SK-N-SH (cell line): ENCODE measurements around the gene TSHR. TPM values are rescaled to one million over a fixed set of nuclear protein-coding genes. Genes with fewer than 3 reads are reported as not detected.

Source experiments
- CTCF ChIA-PET: fragments of 300-600, 350-600 bp; formaldehyde crosslinking; extraction: SDS; loops from one replicate; lab custom pipeline; 2021; lab: Yijun Ruan, JAX
- POLR2A ChIA-PET: fragments of 350-600 bp; sonication (Branson Sonifier 250); formaldehyde crosslinking; extraction: SDS; loops from one replicate; lab custom pipeline; 2020; ENCODE audit warnings: antibody characterized with exemption, inconsistent platforms; lab: Yijun Ruan, JAX
- DNase-seq: peaks from one replicate; pipeline ENCODE4 v3.0.0; 2012
- H2AFZ ChIP-seq: fragments of 200-600 bp; sonication (generic); 2 replicates; pipeline ENCODE4 v1.8.1; 2016; ENCODE audit warnings: antibody characterized with exemption, mild to moderate bottlenecking, low read depth
- H3F3A ChIP-seq: fragments of 200-600 bp; sonication (generic); replicated peaks from 2 replicates; pipeline ENCODE3; 2016; ENCODE audit warnings: antibody characterized with exemption, mild to moderate bottlenecking; ENCODE audit not compliant: insufficient read depth
- H3K27ac ChIP-seq, 2 experiments: fragments of 200-500 bp in 1 of 2; fragments of 200-600 bp in 1 of 2; sonication (Bioruptor generic) in 1 of 2; sonication (generic), shearing (Covaris generic) in 1 of 2; 2 replicates each; pipeline versions ENCODE4 v1.5.1 to v1.6.1; 2014 to 2016; ENCODE audit warnings: low read depth in 2 of 2, inconsistent platforms in 1 of 2, low read length in 1 of 2, mild to moderate bottlenecking in 1 of 2, mixed read lengths in 1 of 2
- H3K27me3 ChIP-seq: fragments of 200-600 bp; sonication (generic), shearing (Covaris generic); 2 replicates; pipeline ENCODE4 v1.6.1; 2016; ENCODE audit warnings: mixed run types; ENCODE audit not compliant: insufficient read depth
- H3K36me3 ChIP-seq, 2 experiments: fragments of 200-500 bp in 1 of 2; fragments of 200-600 bp in 1 of 2; sonication (Bioruptor generic) in 1 of 2; sonication (generic) in 1 of 2; replicated peaks in 1 of 2; 2 replicates each; pipeline versions ENCODE3 to v1.5.1; 2014 to 2016; ENCODE audit warnings: low read length in 1 of 2, mild to moderate bottlenecking in 1 of 2; ENCODE audit not compliant: insufficient read depth in 2 of 2, control insufficient read depth in 1 of 2
- H3K4me1 ChIP-seq, 2 experiments: fragments of 200-500 bp in 1 of 2; fragments of 200-600 bp in 1 of 2; sonication (Bioruptor generic) in 1 of 2; sonication (generic), shearing (Covaris generic) in 1 of 2; 2 replicates each; pipeline versions ENCODE4 v1.5.1 to v1.6.1; 2014 to 2016; ENCODE audit warnings: low read depth in 1 of 2, low read length in 1 of 2, mixed run types in 1 of 2; ENCODE audit not compliant: insufficient read depth in 2 of 2, control insufficient read depth in 1 of 2
- H3K4me2 ChIP-seq: fragments of 200-600 bp; sonication (generic), shearing (Covaris generic); 2 replicates; pipeline ENCODE4 v1.6.1; 2017; ENCODE audit warnings: mixed run types
- H3K4me3 ChIP-seq, 2 experiments: fragments of 200-500 bp in 1 of 2; fragments of 200-600 bp in 1 of 2; sonication (Bioruptor generic) in 1 of 2; sonication (generic), shearing (Covaris generic) in 1 of 2; 2 replicates each; pipeline versions ENCODE4 v1.5.1 to v1.8.1; 2014 to 2016; ENCODE audit warnings: low read depth in 2 of 2, inconsistent platforms in 1 of 2, low read length in 1 of 2, mild to moderate bottlenecking in 1 of 2, mixed read lengths in 1 of 2, moderate library complexity in 1 of 2
- H3K79me2 ChIP-seq: fragments of 200-600 bp; sonication (generic); 2 replicates; pipeline ENCODE4 v1.8.1; 2017; ENCODE audit warnings: mild to moderate bottlenecking; ENCODE audit not compliant: insufficient read depth
- H3K9ac ChIP-seq: fragments of 200-600 bp; sonication (generic); 2 replicates; pipeline ENCODE4 v1.6.1; 2017; ENCODE audit warnings: mixed run types
- H3K9me2 ChIP-seq: fragments of 200-600 bp; sonication (generic); 2 replicates; pipeline ENCODE4 v1.6.1; 2017; ENCODE audit warnings: mixed run types
- H3K9me3 ChIP-seq: fragments of 200-600 bp; sonication (generic); 2 replicates; pipeline ENCODE4 v1.6.1; 2017; ENCODE audit warnings: mixed run types, mild to moderate bottlenecking, moderate library complexity
- H4K20me1 ChIP-seq: fragments of 200-600 bp; sonication (generic); 2 replicates; pipeline ENCODE4 v1.6.1; 2017; ENCODE audit warnings: mild to moderate bottlenecking, mixed run types; ENCODE audit not compliant: insufficient read depth
- CHD2 ChIP-seq: fragments of 150-350 bp; IDR thresholded peaks from 2 replicates; pipeline ENCODE4 v1.6.1; 2018; ENCODE audit warnings: low read length; ENCODE audit not compliant: partially characterized antibody
- CTCF ChIP-seq: fragments of 200-600 bp; sonication (generic); IDR thresholded peaks from 2 replicates; pipeline ENCODE4 v1.6.1; 2017; ENCODE audit warnings: antibody characterized with exemption, mild to moderate bottlenecking, moderate library complexity
- ELF1 ChIP-seq: IDR thresholded peaks from 2 replicates; pipeline ENCODE4 v1.4.0; 2012
- EZH2phosphoT487 ChIP-seq: fragments of 200-600 bp; sonication (generic); IDR thresholded peaks from 2 replicates; pipeline ENCODE4 v1.6.1; 2017; ENCODE audit warnings: low read depth, mixed run types, mild to moderate bottlenecking, antibody characterized with exemption, moderate library complexity, borderline replicate concordance
- FOXM1 ChIP-seq: IDR thresholded peaks from 2 replicates; pipeline ENCODE4 v1.4.0; 2012; ENCODE audit warnings: low read depth, mild to moderate bottlenecking
- GATA2 ChIP-seq: sonication (generic); formaldehyde crosslinking; IDR thresholded peaks from 2 replicates; pipeline ENCODE4 v1.5.0; 2020; ENCODE audit warnings: mild to moderate bottlenecking, missing genetic modification reagents
- JUND ChIP-seq: IDR thresholded peaks from 2 replicates; pipeline ENCODE4 v1.4.0; 2012
- MAX ChIP-seq: IDR thresholded peaks from 2 replicates; pipeline ENCODE4 v1.4.0; 2012; ENCODE audit warnings: low read depth
- MEF2A ChIP-seq: IDR thresholded peaks from 2 replicates; pipeline ENCODE4 v1.4.0; 2012; ENCODE audit warnings: low read depth, borderline replicate concordance
- NFIC ChIP-seq: IDR thresholded peaks from 2 replicates; pipeline ENCODE4 v1.4.0; 2012; ENCODE audit warnings: borderline replicate concordance
- RAD21 ChIP-seq: IDR thresholded peaks from 2 replicates; pipeline ENCODE4 v1.6.1; 2012; ENCODE audit warnings: mild to moderate bottlenecking, low read length
- RXRA ChIP-seq: IDR thresholded peaks from 2 replicates; pipeline ENCODE4 v1.4.0; 2012; ENCODE audit warnings: low read depth, mild to moderate bottlenecking, borderline replicate concordance
- SMC3 ChIP-seq: IDR thresholded peaks from 2 replicates; pipeline ENCODE4 v1.6.1; 2012; ENCODE audit warnings: low read depth, low read length, improper control_type of control experiment
- TCF12 ChIP-seq: IDR thresholded peaks from 2 replicates; pipeline ENCODE4 v1.4.0; 2012
- TEAD4 ChIP-seq: IDR thresholded peaks from 2 replicates; pipeline ENCODE4 v1.4.0; 2012; ENCODE audit warnings: mild to moderate bottlenecking, borderline replicate concordance; ENCODE audit not compliant: insufficient read depth
- YY1 ChIP-seq: IDR thresholded peaks from 2 replicates; pipeline ENCODE4 v1.4.0; 2012; ENCODE audit warnings: low read depth, mild to moderate bottlenecking
- WGBS: methylation state at CpG from one replicate; pipeline ENCODE4 v1.1.6; 2017; ENCODE audit warnings: low lambda C conversion rate; 5-methylcytosine and 5-hydroxymethylcytosine counted together
- polyA plus RNA-seq, 3 experiments: library from polyadenylated mRNA; depleted of rRNA; stranded (reverse); fragments of >200 nt; gene quantifications; 2 replicates each; pipeline ENCODE4 v1.2.3, GENCODE V29; 2012
- TF ChIP-seq, protein P1 (sequence below): fragments of 150-350 bp; IDR thresholded peaks from 2 replicates; pipeline ENCODE4 v1.6.1; 2017; ENCODE audit warnings: antibody characterized with exemption, low read length, low read depth, borderline replicate concordance
- TF ChIP-seq, protein P2 (sequence below): IDR thresholded peaks from 2 replicates; pipeline ENCODE4 v1.6.1; 2012; ENCODE audit warnings: mild to moderate bottlenecking, low read depth, low read length, moderate library complexity

The TSHR gene
- polyA plus RNA-seq, 1 of the 3 experiments (the other 2 are of a cell fraction) = not detected

DNA sequence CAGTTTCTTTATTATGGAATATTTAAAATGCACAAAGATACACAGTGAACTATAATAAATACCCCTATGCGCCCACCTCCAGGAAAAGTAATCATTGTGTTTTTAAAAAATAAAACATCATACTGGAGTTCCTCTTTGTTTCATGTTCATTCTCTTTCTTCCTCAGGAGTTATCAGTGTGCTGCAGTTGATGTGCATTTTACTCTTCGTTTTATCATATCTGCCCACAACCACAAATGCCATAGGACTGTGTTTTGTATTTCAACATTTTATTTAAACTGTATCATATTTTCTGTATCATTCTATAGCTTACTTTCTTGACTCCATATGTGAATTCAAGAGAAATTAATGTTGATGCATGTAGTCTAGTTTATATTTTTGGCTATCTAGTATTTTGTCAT lies 53.9 kb downstream of the TSHR start:
- no peak for DNase-seq
- no peaks in the 10 kb centered on the region for H3K9me2 ChIP-seq
- no peaks in the 10 kb centered on the region for H3K4me1 ChIP-seq
- no peaks in the 10 kb centered on the region for H3F3A ChIP-seq
- no peak overlapping the region for H3K4me3 ChIP-seq
- H3K27me3 ChIP-seq = no peaks in the 10 kb centered on the region
- TF ChIP-seq ELF1 (no peak), MAX (no peak), CHD2 (no peak), CTCF (no peak), TCF12 (no peak), TEAD4 (no peak), EZH2phosphoT487 (no peak), GATA2 (no peak), SMC3 (no peak), RAD21 (no peak), JUND (no peak), NFIC (no peak), FOXM1 (no peak), MEF2A (no peak), RXRA (no peak), YY1 (no peak)
- TF ChIP-seq, protein P1, sequence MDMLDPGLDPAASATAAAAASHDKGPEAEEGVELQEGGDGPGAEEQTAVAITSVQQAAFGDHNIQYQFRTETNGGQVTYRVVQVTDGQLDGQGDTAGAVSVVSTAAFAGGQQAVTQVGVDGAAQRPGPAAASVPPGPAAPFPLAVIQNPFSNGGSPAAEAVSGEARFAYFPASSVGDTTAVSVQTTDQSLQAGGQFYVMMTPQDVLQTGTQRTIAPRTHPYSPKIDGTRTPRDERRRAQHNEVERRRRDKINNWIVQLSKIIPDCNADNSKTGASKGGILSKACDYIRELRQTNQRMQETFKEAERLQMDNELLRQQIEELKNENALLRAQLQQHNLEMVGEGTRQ = no peak
- TF ChIP-seq, protein P2, sequence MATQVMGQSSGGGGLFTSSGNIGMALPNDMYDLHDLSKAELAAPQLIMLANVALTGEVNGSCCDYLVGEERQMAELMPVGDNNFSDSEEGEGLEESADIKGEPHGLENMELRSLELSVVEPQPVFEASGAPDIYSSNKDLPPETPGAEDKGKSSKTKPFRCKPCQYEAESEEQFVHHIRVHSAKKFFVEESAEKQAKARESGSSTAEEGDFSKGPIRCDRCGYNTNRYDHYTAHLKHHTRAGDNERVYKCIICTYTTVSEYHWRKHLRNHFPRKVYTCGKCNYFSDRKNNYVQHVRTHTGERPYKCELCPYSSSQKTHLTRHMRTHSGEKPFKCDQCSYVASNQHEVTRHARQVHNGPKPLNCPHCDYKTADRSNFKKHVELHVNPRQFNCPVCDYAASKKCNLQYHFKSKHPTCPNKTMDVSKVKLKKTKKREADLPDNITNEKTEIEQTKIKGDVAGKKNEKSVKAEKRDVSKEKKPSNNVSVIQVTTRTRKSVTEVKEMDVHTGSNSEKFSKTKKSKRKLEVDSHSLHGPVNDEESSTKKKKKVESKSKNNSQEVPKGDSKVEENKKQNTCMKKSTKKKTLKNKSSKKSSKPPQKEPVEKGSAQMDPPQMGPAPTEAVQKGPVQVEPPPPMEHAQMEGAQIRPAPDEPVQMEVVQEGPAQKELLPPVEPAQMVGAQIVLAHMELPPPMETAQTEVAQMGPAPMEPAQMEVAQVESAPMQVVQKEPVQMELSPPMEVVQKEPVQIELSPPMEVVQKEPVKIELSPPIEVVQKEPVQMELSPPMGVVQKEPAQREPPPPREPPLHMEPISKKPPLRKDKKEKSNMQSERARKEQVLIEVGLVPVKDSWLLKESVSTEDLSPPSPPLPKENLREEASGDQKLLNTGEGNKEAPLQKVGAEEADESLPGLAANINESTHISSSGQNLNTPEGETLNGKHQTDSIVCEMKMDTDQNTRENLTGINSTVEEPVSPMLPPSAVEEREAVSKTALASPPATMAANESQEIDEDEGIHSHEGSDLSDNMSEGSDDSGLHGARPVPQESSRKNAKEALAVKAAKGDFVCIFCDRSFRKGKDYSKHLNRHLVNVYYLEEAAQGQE = no peak
- TF ChIP-seq, all 33 proteins: peak for 0
- H3K27ac ChIP-seq = no peak overlapping the region
- POLR2A ChIA-PET = no interaction called here
- H3K4me2 ChIP-seq = no peak overlapping the region
- CTCF ChIA-PET = interaction anchor here (1.0 to 1.4 kb wide), 3 partner anchors 13 to 952 kb away, joined by 3 to 5 read pairs (median 4); no protein-coding TSS in a partner anchor
- no peaks in the 10 kb centered on the region for H3K36me3 ChIP-seq
- WGBS = 23% methylated on average over 2 of the region's 2 CpGs
- no peaks in the 10 kb centered on the region for H3K9me3 ChIP-seq
- no peak overlapping the region for H3K9ac ChIP-seq
- no peaks in the 10 kb centered on the region for H3K79me2 ChIP-seq
- no peaks in the 10 kb centered on the region for H4K20me1 ChIP-seq
- H2AFZ ChIP-seq = no peak overlapping the region
